HepG2 (cell line): ENCODE results near the gene SKP1. TPM values are rescaled to one million over a fixed set of nuclear protein-coding genes. Genes with fewer than 3 reads are reported as not detected.

Experiments
- CEBPG ChIP-seq: IDR thresholded peaks from 2 replicates; pipeline ENCODE4 v1.6.1; 2016
- FOXK1 ChIP-seq: sonication (generic); formaldehyde crosslinking; IDR thresholded peaks from 2 replicates; pipeline ENCODE4 v1.4.0; 2020; ENCODE audit warnings: low read depth, missing genetic modification reagents, borderline replicate concordance
- KDM2A ChIP-seq: sonication (generic); formaldehyde crosslinking; IDR thresholded peaks from 2 replicates; pipeline ENCODE4 v1.4.0; 2020; ENCODE audit warnings: low read depth, missing genetic modification reagents, borderline replicate concordance
- RXRB ChIP-seq: IDR thresholded peaks from 2 replicates; pipeline ENCODE4 v1.6.1; 2016; ENCODE audit warnings: borderline replicate concordance, missing genetic modification reagents, missing compliant biosample characterization
- SNAPC2 ChIP-seq: sonication (generic); formaldehyde crosslinking; IDR thresholded peaks from 2 replicates; pipeline ENCODE4 v1.8.1; 2022; ENCODE audit warnings: mild to moderate bottlenecking, missing genetic modification reagents
- THAP11 ChIP-seq: IDR thresholded peaks from 2 replicates; pipeline ENCODE4 v1.6.1; 2016; ENCODE audit warnings: missing biosample characterization, missing genetic modification reagents
- ZNF205 ChIP-seq: IDR thresholded peaks from 2 replicates; pipeline ENCODE4 v1.6.1; 2018; ENCODE audit warnings: missing biosample characterization, missing genetic modification reagents
- ZNF558 ChIP-seq: sonication (generic); formaldehyde crosslinking; IDR thresholded peaks from 2 replicates; pipeline ENCODE4 v1.9.0; 2022; ENCODE audit warnings: mild to moderate bottlenecking, missing genetic modification reagents, borderline replicate concordance
- polyA plus RNA-seq, 8 experiments: library from polyadenylated mRNA; depleted of rRNA in 3 of 8; stranded (reverse) in 7 of 8; unstranded in 1 of 8; fragments of >200 nt; fragmentation: Illumina TruSeq in 4 of 8; extraction: Trizol in 4 of 8; gene quantifications; 2 replicates each; pipeline versions ENCODE4 v1.2.1 to v1.2.3, GENCODE V29; 2011 to 2016; ENCODE audit warnings: low read depth in 4 of 8, missing spikeins in 1 of 8, mixed read lengths in 1 of 8; ENCODE audit not compliant: insufficient read depth in 1 of 8
- total RNA-seq, 5 experiments: library from RNA; depleted of rRNA; stranded (reverse); fragments of >200 nt; fragmentation: Illumina TruSeq; extraction: Trizol; gene quantifications; 2 replicates each; pipeline ENCODE4 v1.2.3, GENCODE V29; 2016; ENCODE audit warnings: low read depth in 1 of 5
- TF ChIP-seq, protein P1 (sequence below): sonication (generic); formaldehyde crosslinking; IDR thresholded peaks from one replicate; pipeline ENCODE4 v1.5.1; 2020; ENCODE audit warnings: mild to moderate bottlenecking, missing genetic modification reagents; ENCODE audit errors: not compliant biosample characterization
- TF ChIP-seq, protein P2 (sequence below): sonication (generic); formaldehyde crosslinking; IDR thresholded peaks from 2 replicates; pipeline ENCODE4 v1.5.0; 2020; ENCODE audit warnings: mild to moderate bottlenecking, missing genetic modification reagents
- TF ChIP-seq, protein P3 (sequence below): sonication (generic); formaldehyde crosslinking; IDR thresholded peaks from 2 replicates; pipeline ENCODE4 v1.9.0; 2022; ENCODE audit warnings: missing genetic modification reagents, mild to moderate bottlenecking, borderline replicate concordance
- TF ChIP-seq, protein P4 (sequence below): sonication (generic); formaldehyde crosslinking; IDR thresholded peaks from 2 replicates; pipeline ENCODE4 v1.4.0; 2020; ENCODE audit warnings: mild to moderate bottlenecking, missing genetic modification reagents

SKP1 gene
- total and polyA plus RNA-seq, 2 of the 13 experiments (the other 11 are each of a cell fraction or from before 2014, with no cell fraction given), result 134 to 340 TPM

DNA sequence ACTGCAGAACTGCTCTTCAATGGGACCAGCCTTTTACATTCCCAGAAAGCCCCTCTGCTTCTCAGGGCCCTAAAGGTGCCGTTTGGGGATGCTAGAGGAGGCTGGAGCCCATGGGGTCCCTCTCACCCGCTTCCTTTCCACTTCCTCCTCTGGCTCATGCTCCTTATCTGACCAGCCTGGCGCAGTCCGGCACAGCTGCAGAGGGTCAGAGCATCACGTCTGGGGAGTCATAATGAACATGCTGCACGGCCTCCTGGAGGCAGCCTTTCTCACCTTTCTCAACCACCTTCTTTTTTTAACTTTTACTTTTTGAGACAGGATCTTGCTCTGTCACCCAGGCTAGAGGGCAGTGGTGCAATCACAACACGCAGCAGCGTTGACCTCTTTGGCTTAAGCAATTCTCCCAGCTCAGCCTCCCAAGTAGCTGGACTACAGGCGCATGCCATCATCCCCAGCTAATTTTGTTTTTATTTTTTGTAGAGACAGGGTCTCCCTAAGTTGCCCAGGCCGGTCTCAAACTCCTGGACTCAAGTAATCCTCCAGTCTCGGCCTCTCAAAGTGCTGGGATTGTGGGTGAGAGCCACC, 77.4 kb downstream of the SKP1 start (continued):
- TF ChIP-seq, protein P1, sequence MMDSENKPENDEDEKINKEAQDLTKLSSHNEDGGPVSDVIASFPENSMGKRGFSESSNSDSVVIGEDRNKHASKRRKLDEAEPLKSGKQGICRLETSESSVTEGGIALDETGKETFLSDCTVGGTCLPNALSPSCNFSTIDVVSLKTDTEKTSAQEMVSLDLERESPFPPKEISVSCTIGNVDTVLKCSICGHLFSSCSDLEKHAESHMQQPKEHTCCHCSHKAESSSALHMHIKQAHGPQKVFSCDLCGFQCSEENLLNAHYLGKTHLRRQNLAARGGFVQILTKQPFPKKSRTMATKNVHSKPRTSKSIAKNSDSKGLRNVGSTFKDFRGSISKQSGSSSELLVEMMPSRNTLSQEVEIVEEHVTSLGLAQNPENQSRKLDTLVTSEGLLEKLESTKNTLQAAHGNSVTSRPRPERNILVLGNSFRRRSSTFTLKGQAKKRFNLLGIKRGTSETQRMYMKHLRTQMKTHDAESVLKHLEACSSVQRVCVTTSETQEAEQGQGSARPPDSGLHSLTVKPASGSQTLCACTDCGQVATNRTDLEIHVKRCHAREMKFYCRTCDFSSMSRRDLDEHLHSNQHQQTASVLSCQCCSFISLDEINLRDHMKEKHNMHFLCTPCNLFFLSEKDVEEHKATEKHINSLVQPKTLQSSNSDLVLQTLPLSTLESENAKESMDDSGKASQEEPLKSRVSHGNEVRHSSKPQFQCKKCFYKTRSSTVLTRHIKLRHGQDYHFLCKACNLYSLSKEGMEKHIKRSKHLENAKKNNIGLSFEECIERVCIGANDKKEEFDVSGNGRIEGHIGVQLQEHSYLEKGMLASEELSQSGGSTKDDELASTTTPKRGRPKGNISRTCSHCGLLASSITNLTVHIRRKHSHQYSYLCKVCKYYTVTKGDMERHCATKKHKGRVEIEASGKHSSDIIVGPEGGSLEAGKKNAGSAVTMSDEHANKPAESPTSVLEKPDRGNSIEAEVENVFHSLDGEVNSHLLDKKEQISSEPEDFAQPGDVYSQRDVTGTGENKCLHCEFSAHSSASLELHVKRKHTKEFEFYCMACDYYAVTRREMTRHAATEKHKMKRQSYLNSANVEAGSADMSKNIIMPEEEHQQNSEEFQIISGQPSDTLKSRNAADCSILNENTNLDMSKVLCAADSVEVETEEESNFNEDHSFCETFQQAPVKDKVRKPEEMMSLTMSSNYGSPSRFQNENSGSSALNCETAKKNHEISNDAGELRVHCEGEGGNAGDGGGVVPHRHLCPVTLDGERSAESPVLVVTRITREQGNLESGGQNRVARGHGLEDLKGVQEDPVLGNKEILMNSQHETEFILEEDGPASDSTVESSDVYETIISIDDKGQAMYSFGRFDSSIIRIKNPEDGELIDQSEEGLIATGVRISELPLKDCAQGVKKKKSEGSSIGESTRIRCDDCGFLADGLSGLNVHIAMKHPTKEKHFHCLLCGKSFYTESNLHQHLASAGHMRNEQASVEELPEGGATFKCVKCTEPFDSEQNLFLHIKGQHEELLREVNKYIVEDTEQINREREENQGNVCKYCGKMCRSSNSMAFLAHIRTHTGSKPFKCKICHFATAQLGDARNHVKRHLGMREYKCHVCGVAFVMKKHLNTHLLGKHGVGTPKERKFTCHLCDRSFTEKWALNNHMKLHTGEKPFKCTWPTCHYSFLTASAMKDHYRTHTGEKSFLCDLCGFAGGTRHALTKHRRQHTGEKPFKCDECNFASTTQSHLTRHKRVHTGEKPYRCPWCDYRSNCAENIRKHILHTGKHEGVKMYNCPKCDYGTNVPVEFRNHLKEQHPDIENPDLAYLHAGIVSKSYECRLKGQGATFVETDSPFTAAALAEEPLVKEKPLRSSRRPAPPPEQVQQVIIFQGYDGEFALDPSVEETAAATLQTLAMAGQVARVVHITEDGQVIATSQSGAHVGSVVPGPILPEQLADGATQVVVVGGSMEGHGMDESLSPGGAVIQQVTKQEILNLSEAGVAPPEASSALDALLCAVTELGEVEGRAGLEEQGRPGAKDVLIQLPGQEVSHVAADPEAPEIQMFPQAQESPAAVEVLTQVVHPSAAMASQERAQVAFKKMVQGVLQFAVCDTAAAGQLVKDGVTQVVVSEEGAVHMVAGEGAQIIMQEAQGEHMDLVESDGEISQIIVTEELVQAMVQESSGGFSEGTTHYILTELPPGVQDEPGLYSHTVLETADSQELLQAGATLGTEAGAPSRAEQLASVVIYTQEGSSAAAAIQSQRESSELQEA (CRISPR knock-in tag), result no peak
- TF ChIP-seq CEBPG (CRISPR knock-in tag), result peak; percentile 80
- no peak for TF ChIP-seq SNAPC2
- 0 out of 2 replicates have a peak, but pooled peaks have one; percentile 22 for TF ChIP-seq FOXK1 (CRISPR knock-in tag)
- TF ChIP-seq RXRB (CRISPR knock-in tag), result 0 out of 2 replicates have a peak, but pooled peaks have one; percentile 18
- TF ChIP-seq, protein P2, sequence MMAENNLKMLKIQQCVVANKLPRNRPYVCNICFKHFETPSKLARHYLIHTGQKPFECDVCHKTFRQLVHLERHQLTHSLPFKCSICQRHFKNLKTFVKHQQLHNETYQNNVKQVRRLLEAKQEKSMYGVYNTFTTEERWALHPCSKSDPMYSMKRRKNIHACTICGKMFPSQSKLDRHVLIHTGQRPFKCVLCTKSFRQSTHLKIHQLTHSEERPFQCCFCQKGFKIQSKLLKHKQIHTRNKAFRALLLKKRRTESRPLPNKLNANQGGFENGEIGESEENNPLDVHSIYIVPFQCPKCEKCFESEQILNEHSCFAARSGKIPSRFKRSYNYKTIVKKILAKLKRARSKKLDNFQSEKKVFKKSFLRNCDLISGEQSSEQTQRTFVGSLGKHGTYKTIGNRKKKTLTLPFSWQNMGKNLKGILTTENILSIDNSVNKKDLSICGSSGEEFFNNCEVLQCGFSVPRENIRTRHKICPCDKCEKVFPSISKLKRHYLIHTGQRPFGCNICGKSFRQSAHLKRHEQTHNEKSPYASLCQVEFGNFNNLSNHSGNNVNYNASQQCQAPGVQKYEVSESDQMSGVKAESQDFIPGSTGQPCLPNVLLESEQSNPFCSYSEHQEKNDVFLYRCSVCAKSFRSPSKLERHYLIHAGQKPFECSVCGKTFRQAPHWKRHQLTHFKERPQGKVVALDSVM (CRISPR knock-in tag), result peak; percentile 67; the same call in 1 of the 2 replicates
- TF ChIP-seq THAP11 (CRISPR knock-in tag), result no peak
- TF ChIP-seq, protein P3, sequence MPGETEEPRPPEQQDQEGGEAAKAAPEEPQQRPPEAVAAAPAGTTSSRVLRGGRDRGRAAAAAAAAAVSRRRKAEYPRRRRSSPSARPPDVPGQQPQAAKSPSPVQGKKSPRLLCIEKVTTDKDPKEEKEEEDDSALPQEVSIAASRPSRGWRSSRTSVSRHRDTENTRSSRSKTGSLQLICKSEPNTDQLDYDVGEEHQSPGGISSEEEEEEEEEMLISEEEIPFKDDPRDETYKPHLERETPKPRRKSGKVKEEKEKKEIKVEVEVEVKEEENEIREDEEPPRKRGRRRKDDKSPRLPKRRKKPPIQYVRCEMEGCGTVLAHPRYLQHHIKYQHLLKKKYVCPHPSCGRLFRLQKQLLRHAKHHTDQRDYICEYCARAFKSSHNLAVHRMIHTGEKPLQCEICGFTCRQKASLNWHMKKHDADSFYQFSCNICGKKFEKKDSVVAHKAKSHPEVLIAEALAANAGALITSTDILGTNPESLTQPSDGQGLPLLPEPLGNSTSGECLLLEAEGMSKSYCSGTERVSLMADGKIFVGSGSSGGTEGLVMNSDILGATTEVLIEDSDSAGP, result peak; percentile 17; the same call in 1 of the 2 replicates
- TF ChIP-seq KDM2A (CRISPR knock-in tag), result 0 out of 2 replicates have a peak, but pooled peaks have one; percentile 18
- TF ChIP-seq, protein P4, sequence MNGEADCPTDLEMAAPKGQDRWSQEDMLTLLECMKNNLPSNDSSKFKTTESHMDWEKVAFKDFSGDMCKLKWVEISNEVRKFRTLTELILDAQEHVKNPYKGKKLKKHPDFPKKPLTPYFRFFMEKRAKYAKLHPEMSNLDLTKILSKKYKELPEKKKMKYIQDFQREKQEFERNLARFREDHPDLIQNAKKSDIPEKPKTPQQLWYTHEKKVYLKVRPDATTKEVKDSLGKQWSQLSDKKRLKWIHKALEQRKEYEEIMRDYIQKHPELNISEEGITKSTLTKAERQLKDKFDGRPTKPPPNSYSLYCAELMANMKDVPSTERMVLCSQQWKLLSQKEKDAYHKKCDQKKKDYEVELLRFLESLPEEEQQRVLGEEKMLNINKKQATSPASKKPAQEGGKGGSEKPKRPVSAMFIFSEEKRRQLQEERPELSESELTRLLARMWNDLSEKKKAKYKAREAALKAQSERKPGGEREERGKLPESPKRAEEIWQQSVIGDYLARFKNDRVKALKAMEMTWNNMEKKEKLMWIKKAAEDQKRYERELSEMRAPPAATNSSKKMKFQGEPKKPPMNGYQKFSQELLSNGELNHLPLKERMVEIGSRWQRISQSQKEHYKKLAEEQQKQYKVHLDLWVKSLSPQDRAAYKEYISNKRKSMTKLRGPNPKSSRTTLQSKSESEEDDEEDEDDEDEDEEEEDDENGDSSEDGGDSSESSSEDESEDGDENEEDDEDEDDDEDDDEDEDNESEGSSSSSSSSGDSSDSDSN (CRISPR knock-in tag), result 0 out of 2 replicates have a peak, but pooled peaks have one; percentile 4
- TF ChIP-seq ZNF205 (CRISPR knock-in tag), result 0 out of 2 replicates have a peak, but pooled peaks have one; percentile 35
- no peak for TF ChIP-seq ZNF558 (CRISPR knock-in tag)
